Measurements from ENCODE around the gene RPL7L1. TPM values are rescaled to one million over a fixed set of nuclear protein-coding genes. Genes with fewer than 3 reads are reported as not detected.
A peak's percentile ranks its signal among the peaks of the same experiment; 100 is the strongest.

RPL7L1 gene
- total and polyA plus RNA-seq, 2 of the 13 experiments (the other 11 are each of a cell fraction or from before 2014, with no cell fraction given) = 51.6 to 179 TPM

DNA sequence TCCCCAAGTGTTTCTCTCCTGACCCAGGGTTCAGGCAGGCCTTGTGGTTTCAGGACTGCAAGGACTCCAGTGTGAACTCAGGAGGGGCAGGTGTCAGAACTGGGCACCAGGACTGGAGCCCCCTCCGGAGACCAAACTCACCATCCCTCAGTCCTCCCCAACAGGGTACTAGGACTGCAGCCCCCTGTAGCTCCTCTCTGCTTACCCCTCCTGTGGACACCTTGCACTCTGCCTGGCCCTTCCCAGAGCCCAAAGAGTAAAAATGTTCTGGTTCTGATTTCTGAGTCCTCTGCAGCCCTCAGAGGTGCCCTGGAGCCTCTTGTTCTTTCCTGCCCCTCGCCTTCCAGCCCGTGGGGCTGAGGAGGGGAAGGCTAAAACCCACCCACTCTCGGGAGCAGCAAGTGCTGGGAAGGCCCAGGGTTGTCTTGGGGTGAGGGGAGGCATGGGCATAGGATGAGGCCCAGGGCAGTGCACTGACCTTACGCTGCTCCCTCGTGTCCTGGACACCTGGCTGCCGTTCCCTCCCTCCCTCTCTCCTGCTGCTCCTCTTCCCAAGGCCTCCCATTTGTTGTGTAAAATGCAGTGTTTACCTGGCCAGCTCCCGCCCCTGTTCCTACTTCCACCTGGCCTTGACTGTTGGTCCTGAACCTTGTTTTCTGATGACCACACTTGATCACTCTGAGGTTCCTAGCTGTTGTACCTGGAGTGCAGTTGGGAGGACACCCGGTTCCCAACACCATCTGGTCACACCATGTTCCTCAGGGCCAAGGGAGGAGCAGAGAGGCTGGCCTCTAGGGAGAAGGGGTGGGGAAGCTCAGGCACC is 59.8 kb downstream of the RPL7L1 start (continued):
- TF ChIP-seq, protein P1, sequence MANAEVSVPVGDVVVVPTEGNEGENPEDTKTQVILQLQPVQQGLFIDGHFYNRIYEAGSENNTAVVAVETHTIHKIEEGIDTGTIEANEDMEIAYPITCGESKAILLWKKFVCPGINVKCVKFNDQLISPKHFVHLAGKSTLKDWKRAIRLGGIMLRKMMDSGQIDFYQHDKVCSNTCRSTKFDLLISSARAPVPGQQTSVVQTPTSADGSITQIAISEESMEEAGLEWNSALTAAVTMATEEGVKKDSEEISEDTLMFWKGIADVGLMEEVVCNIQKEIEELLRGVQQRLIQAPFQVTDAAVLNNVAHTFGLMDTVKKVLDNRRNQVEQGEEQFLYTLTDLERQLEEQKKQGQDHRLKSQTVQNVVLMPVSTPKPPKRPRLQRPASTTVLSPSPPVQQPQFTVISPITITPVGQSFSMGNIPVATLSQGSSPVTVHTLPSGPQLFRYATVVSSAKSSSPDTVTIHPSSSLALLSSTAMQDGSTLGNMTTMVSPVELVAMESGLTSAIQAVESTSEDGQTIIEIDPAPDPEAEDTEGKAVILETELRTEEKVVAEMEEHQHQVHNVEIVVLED (CRISPR knock-in tag; IDR thresholded peaks at IDR 0.05; ENCODE audit: borderline replicate concordance) = peak; percentile 68; the same call in 1 of the 2 replicates
- TF ChIP-seq HMG20A (CRISPR knock-in tag; IDR thresholded peaks at IDR 0.05; ENCODE audit: borderline replicate concordance) = peak; percentile 54; the same call in 1 of the 2 replicates

Other genes starting within 250 kb of the RPL7L1 start
- 0.04 and 0.06 TPM in 2 replicates for gene PRPH2, start 157.0 kb upstream of the RPL7L1 start, total RNA-seq (2016; rRNA removed; fragmentation: Illumina TruSeq; extraction: Trizol)
- 0.03 and 0.05 TPM in 2 replicates for gene PRPH2, start 157.0 kb upstream of the RPL7L1 start, polyA plus RNA-seq (2011; rRNA removed)
- gene TBCC, start 133.5 kb upstream of the RPL7L1 start, total RNA-seq (2016; rRNA removed; fragmentation: Illumina TruSeq; extraction: Trizol) = 36.1 and 43.2 TPM in 2 replicates
- gene TBCC, start 133.5 kb upstream of the RPL7L1 start, polyA plus RNA-seq (2011; rRNA removed) = 14.8 and 18.0 TPM in 2 replicates
- gene BICRAL, start 97.6 kb upstream of the RPL7L1 start, total RNA-seq (2016; rRNA removed; fragmentation: Illumina TruSeq; extraction: Trizol) = 5.0 and 6.8 TPM in 2 replicates
- 11.1 and 13.5 TPM in 2 replicates for gene BICRAL, start 97.6 kb upstream of the RPL7L1 start, polyA plus RNA-seq (2011; rRNA removed)
- not detected in 2 replicates for gene PTCRA, start 36.4 kb downstream of the RPL7L1 start, total RNA-seq (2016; rRNA removed; fragmentation: Illumina TruSeq; extraction: Trizol)
- not detected in 2 replicates for gene PTCRA, start 36.4 kb downstream of the RPL7L1 start, polyA plus RNA-seq (2011; rRNA removed)
- gene CNPY3, start 49.9 kb downstream of the RPL7L1 start, total RNA-seq (2016; rRNA removed; fragmentation: Illumina TruSeq; extraction: Trizol) = 31.4 and 60.2 TPM in 2 replicates
- 38.3 and 42.3 TPM in 2 replicates for gene CNPY3, start 49.9 kb downstream of the RPL7L1 start, polyA plus RNA-seq (2011; rRNA removed)
- 7.0 and 7.3 TPM in 2 replicates for gene GNMT, start 81.1 kb downstream of the RPL7L1 start, total RNA-seq (2016; rRNA removed; fragmentation: Illumina TruSeq; extraction: Trizol)
- gene GNMT, start 81.1 kb downstream of the RPL7L1 start, polyA plus RNA-seq (2011; rRNA removed) = 2.8 and 3.8 TPM in 2 replicates
- 3.6 and 5.1 TPM in 2 replicates for gene PEX6, start 99.6 kb downstream of the RPL7L1 start, total RNA-seq (2016; rRNA removed; fragmentation: Illumina TruSeq; extraction: Trizol)
- gene PEX6, start 99.6 kb downstream of the RPL7L1 start, polyA plus RNA-seq (2011; rRNA removed) = 6.7 and 8.5 TPM in 2 replicates
- 55.6 and 60.4 TPM in 2 replicates for gene PPP2R5D, start 105.0 kb downstream of the RPL7L1 start, total RNA-seq (2016; rRNA removed; fragmentation: Illumina TruSeq; extraction: Trizol)
- gene PPP2R5D, start 105.0 kb downstream of the RPL7L1 start, polyA plus RNA-seq (2011; rRNA removed) = 39.4 and 53.7 TPM in 2 replicates
- gene MEA1, start 134.3 kb downstream of the RPL7L1 start, total RNA-seq (2016; rRNA removed; fragmentation: Illumina TruSeq; extraction: Trizol) = 86.2 and 110 TPM in 2 replicates
- 75.6 and 76.6 TPM in 2 replicates for gene MEA1, start 134.3 kb downstream of the RPL7L1 start, polyA plus RNA-seq (2011; rRNA removed)
- 91.5 and 92.5 TPM in 2 replicates for gene KLHDC3, start 134.6 kb downstream of the RPL7L1 start, total RNA-seq (2016; rRNA removed; fragmentation: Illumina TruSeq; extraction: Trizol)
- 78.3 and 98.4 TPM in 2 replicates for gene KLHDC3, start 134.6 kb downstream of the RPL7L1 start, polyA plus RNA-seq (2011; rRNA removed)
- gene RRP36, start 142.0 kb downstream of the RPL7L1 start, total RNA-seq (2016; rRNA removed; fragmentation: Illumina TruSeq; extraction: Trizol) = 144 and 184 TPM in 2 replicates
- 29.5 and 31.1 TPM in 2 replicates for gene RRP36, start 142.0 kb downstream of the RPL7L1 start, polyA plus RNA-seq (2011; rRNA removed)
- 30.7 and 32.0 TPM in 2 replicates for gene CUL7, start 174.2 kb downstream of the RPL7L1 start, total RNA-seq (2016; rRNA removed; fragmentation: Illumina TruSeq; extraction: Trizol)
- 60.7 and 79.4 TPM in 2 replicates for gene CUL7, start 174.2 kb downstream of the RPL7L1 start, polyA plus RNA-seq (2011; rRNA removed)
- 56.1 and 56.8 TPM in 2 replicates for gene MRPL2, start 179.8 kb downstream of the RPL7L1 start, total RNA-seq (2016; rRNA removed; fragmentation: Illumina TruSeq; extraction: Trizol)
- gene MRPL2, start 179.8 kb downstream of the RPL7L1 start, polyA plus RNA-seq (2011; rRNA removed) = 65.6 and 69.9 TPM in 2 replicates
- gene KLC4, start 180.0 kb downstream of the RPL7L1 start, total RNA-seq (2016; rRNA removed; fragmentation: Illumina TruSeq; extraction: Trizol) = 45.4 and 45.8 TPM in 2 replicates
- gene KLC4, start 180.0 kb downstream of the RPL7L1 start, polyA plus RNA-seq (2011; rRNA removed) = 70.4 and 89.4 TPM in 2 replicates
- 48.5 and 99.8 TPM in 2 replicates for gene PTK7, start 196.7 kb downstream of the RPL7L1 start, total RNA-seq (2016; rRNA removed; fragmentation: Illumina TruSeq; extraction: Trizol)
- 98.5 and 116 TPM in 2 replicates for gene PTK7, start 196.7 kb downstream of the RPL7L1 start, polyA plus RNA-seq (2011; rRNA removed)